ENCODE data around the gene SHC4.
"Not testable (repeated sequence)": the region's sequence is repeated elsewhere in the genome, so short reads cannot be mapped to it uniquely, and the experiment has no call there.

Gene SHC4

DNA sequence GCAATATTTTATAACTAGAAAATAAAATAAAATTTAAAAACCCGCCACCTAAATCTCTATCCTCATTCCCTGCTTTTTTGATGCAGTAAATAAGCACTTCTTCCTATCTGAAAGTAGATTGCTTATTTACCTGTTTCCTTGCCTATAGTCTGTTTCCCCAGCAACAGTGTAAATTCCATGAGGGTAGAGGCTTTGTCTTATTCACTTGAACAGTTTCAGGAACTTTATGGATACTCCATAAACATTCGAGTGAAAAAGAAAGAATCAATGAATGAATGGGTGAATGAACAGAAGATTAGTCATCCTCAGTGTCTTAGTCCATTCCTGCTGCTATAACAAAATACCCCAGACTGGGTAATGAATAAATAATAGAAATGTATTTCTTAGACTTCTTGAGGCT lies 41.7 kb downstream of the SHC4 start:
- no peak for DNase-seq

DNA sequence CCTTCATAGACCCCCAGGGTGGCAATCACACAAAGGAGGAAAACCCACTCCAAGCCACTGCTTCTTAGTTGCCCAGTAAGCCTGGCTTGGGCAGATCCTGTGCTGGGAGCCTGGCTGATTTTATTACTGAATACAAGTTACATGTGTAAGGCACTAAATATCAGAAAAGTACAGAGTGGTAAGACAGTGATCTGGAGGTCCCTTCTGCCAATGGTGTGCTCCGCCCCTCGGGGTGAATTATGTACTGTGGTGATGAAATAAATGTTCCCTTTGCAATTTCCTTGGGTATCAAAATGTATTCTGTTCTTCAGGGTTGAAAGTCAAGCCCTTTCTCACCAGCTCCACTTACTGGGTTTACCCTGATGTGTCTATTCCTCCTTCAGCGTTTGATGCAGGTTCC lies 47.0 kb downstream of the SHC4 start:
- DNase-seq: no peak

DNA sequence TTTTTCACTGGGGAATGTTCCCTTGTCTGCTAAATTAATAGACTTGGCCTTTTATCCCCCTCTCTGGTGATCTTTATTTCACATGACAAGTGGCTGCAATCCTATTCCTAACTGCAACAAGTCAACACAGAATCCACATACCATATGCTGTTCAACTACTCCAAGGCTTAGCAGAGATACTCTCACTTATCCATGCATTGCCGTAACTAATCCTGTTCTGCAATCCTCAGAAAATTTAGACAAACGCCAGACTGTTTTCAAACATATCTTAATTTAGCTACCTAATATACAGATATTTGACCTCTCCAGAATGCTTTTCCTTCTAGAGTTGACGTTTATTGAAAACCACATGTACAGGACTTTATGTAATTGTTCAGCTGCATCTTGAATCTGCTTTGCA lies 47.9 kb downstream of the SHC4 start:
- DNase-seq: no peak

DNA sequence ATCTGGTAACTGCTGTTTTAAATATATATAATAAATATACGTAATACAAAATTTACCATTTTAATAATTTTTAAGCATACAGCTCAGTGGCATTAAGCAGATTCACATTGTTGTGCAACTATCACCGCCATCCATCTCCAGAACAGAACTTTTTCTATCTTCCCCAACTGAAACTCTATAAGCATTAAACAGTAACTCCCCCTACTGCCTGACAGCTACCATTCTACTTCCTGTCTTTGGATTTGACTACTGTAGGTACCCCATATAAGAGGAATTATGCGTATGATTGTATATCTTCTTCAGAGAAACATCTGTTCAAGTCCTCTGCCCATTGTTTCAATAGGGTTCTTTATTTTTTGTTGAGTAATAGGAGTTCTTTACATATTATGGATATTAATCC lies 49.0 kb downstream of the SHC4 start:
- no peak for DNase-seq

DNA sequence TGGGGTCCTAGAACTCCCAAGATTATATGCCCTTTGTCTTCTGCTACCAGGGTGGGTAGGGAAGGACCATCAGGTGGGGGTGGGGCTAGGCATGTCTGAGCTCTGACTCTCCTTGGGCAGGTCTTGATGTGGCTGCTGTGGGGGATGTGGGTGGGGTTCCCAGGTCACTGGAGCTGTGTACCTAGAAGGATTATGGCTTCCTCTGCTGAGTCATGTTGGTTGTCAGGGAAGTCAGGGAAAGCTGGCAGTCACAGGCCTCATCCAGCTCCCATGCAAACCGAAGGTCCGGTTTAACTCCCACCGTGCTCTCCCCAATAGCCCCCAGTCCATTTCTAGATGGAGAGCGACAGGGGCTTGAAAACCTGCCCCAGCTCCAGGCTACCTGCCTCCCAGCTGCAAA lies 50.6 kb downstream of the SHC4 start:
- no peak for DNase-seq

DNA sequence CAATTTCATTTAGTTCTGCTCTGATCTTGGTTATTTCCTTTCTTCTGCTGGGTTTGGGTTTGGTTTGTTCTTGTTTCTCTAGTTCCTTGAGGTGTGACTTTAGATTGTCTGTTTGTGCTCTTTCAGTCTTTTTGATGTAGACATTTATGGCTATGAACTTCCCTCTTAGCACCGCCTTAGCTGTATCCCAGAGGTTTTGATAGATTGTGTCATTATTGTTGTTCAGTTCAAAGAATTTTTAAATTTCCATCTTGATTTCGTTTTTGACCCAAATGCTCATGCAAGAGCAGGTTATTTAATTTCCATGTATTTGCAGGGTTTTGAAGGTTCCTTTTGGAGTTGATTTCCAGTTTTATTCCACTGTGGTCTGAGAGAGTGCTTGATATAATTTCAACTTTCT lies 53.2 kb downstream of the SHC4 start:
- not testable (repeated sequence) for DNase-seq

DNA sequence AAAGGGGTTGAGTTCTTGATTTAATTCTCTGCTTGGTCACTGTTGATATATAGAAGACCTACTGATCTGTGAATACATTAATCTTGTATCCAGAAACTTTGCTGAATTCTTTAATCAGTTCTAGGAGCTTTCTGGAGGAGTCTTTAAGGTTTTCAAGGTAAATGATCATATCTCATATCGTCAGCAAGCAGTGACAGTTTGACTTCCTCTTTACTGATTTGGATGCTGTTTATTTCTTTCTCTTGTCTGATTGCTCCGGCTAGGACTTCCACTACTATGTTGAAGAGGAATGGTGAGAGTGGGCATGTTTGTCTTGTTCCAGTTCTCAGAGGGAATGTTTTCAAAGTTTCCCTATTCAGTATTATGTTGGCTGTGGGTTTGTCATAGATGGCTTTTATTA lies 54.4 kb downstream of the SHC4 start:
- not testable (repeated sequence) for DNase-seq

DNA sequence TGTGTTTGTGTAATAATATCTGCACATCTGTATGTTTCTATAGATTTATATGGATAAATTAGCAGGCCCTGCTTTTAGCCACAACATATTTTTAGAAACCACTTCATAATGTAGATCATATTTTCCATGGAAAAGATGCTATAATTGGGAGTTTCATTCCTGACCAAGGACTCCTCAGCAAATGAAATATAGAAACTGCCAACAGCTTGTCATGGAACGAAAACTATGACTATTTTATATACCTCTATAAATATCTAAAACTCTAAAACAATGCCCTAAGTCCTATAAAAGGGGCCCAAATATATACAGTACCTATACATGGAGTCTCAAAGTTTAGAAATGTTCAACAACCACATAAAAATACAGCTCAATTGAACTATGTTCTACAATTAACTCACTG lies 57.9 kb downstream of the SHC4 start:
- DNase-seq: no peak

DNA sequence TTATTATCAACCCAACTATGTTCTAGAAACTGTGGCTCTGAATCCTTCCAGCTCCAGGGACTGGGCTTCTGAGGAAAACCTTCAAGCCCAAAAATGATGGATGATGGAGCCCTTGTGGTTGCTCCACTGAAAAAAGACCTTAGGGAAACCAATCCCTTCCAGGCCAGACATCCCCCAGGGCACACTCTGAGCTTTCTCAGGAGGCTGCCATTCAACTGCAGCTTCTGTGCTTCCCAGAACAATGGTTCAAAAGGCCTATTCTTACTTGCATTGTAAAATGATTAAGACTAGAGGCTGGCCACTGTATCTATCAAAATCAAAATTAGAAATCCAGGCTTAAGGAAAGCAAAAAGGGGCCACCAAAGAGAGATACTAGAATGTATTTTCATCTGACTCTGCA lies 58.5 kb downstream of the SHC4 start:
- no peak for DNase-seq

DNA sequence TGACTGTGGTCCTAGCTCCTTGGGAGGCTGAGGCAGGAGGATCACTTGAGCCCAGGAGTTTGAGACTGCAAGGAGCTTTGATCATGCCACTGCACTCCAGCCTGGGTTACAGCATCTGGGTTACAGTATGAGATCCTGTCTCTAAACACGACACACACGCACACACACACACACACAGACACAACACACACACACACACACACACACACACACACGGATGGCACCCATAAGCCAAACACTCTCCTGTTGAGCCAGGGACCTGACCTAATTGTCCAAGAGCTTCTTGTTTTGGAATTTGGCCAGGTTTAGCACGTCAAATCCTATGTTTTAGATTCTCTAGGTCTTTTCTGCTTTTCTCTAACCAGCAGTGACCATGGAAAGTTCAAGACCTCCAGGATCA lies 59.0 kb downstream of the SHC4 start:
- DNase-seq: no peak

DNA sequence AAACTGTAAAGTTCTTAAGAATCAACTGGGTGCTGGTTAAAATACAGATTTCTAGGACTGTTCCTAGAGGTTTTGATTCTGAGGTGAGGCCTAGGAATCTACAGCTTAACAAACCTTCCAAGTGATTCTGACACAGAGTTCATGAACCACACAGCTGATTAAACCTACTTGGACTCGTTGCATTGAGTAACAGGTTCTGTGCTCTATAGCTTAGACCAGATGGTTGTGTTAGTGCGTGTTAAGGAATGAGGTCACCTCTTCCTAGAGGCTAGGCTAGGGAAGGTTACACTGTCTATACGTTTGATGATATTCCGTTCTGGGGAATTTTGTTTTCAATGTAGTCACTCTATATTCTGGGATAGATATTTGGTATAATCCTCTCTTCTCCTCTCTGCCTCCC lies 63.9 kb downstream of the SHC4 start:
- no peak for DNase-seq

DNA sequence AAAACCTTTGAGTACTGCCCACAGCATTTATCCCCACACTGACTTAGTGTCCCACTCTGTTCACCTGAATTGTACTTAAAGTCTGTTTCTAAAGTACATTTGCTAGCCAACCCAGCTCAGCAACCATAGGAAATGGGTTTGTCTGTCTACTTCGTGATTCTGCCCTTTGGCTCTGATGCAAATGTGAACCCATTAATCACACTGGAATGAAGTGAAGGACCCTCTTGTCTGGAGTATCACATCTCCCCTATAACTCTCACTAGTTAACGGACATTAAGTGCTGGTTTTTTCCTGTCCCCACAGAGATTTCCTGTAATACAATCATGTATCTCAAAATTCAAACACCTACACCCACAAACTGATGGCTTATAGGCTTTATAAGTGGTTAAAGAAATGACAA lies 65.3 kb downstream of the SHC4 start:
- no peak for DNase-seq

DNA sequence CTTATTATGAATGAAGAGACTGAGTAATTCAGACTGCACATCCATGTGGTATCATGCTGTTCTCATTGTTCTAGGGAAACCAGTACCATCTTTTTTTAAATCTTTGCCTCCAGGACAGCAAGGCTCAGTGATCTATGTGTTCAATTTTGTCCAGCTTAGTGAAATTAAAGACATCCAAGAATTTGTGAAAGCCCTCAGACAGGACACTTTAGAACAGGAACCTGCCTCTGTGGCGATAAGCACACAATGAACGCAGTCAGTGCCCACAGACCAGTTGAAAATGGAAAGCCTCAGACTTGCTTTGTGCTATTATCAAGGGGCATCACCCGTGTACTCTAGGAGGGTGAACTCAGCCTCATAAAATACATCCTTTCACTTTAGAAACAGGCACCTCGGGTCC lies 65.7 kb downstream of the SHC4 start:
- DNase-seq: no peak

DNA sequence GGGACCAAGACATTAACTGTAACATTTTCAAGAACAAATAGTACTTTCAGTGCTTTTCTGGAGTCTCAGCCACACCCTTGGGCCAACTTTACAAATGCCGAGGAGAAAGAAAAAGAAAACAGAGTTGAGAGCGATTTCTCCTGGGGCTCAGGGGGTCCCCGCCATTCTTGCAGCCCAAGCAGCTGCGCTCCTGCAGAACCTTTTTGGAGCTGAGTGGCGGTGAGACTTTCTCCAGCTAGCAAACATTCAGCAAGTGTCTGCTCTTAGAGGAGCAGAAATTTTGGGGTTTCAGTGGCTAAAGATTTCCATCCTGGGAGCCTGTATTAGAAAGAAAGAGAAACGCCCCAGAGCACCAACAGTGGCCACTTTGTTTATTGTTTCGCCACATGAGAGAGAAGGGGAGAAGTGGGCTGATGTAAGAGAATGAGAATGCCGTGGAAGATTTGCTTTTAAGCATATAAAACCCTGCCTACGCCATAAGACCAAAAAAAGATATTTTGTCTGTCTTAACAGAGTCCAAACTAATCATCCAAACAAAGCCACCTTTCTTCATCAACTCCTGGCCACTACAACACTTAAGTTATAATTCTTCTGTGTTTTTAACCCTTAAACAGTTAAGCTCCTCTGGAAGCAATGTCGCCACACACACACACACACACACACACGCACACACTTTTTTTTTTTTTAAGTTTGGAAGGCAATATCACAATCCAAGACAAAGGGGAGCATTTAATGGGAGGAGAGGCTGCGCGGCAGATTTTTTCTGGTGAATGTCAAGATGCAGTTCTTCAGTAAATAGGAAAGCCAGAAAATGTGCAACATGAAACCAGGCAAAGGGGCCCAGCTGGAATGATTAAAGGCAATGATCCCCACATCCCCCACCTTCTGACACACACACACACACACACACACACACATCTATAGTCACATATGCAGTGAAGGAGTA lies 66.6 kb downstream of the SHC4 start:
- DNase-seq: no peak

DNA sequence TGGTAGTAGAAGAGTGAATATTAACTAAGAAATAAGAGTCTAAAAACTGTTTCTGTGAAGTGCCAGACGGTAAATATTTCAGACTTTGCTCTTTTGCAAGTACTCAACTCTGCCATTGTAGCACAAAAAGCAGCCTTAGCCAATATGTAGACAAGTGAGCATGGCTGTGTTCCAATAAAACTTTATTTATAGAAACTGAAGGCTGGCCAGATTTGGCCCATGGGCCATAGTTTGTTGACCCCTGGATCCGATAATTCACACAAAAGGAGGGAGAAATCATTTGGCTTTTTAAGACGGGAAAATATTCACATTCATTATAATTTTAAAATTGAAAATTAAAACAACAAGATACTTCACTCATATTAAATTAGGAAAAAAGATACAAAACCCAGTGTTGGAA lies 70.4 kb downstream of the SHC4 start:
- no peak for DNase-seq

DNA sequence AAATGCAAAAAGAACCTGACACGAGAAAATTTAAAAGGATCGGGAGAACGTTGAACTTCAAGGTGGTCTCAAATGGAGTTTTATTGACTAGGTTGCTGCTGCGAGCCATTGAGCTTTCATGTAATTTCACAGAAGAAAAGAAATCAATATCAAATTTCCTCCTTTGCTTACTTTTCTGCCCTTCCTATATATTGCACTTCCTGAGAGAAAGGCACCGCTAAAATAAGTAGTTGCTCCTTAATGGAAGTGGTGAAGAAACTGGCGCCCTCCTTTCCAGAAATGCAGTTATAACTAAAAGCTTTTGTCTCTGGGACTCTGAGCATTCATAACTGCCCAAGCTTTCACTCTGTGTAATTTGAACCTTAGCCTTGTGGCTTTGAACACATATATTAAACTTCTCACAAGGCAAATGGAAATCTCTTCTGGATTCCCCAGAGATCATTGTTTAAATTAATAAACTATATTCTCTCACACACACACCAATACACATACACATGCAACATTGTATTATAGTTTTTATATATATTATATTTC lies 72.4 kb downstream of the SHC4 start:
- DNase-seq: no peak

DNA sequence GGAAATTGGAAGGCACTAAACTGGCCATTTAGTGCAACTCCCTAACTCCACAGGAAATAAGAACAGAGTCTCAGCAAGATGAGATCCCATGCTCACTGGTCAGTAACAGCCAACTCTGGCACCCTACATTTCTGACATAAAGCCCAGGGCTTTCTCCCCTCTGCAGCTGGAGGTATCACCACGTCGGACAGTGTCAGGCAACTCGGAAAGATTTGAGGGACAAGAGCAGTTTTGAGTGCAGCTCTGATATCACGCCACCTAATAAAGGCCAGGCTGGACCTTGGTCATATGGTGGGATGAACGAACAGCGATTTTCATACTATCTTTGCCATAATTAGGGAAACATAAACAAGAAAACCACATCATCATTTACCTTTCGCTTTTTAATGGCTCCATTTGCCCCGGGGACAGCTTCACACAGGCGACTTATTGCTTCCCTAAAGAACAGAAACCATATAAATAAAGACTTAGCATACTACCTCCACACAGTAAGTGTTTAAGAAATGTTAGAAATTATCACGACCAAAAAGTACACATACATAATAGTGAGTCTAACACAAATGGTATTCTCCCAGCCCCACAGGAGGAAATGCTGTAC lies 73.2 kb downstream of the SHC4 start:
- DNase-seq: no peak

DNA sequence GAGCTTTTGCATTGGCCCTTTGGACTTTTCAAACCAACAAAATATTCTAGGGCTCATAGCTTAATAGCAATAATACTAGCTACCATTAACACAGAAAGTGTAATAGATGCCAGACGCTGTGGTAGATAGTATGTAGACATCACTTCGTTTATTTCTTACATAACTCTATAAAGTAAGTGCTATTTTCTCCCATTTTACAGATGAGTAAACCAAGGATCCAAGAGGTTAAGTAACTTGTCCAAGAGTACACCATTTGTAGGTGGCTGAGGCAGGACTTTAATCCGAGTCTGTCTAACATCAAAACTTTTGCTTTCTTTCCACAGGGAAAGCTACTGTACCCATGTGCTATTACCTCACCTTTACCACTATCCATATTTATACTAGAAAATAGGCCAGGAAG lies 73.8 kb downstream of the SHC4 start:
- no peak for DNase-seq

DNA sequence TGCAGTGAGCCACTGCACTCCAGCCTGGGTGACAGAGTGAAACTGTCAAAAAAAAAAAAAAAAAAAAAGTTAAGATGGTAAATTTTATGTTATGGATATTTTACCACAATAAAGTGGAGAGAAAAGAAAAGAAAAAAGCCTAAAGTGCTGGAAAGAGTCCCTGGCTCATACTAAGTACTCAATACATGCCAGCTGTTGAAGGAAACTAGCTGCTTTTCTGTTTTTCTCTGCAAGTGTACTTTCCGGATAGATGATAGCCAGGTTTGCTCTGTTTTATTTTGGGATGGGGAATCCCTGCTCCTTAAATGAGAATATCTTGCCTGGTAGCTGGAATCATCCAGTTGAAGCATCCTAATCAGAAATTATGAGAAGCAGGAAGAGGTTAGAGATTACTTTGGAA lies 74.9 kb downstream of the SHC4 start:
- no peak for DNase-seq

DNA sequence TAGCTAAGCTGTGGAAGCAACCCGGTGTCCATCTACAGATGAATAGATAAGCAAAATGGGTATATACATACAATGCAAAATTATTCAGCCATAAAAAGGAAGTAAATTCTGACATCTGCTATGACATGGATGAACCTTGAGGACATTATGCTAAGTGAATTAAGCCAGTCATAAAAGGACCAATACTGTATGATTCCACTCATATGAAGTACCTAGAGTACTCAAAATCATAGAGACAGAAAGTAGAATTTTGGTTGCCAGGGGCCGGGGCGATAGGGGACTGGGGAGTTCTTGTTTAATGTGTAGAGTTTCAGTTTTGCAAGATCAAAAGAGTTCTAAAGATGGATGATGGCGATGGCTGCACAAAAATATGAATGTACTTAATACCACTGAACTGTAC lies 75.5 kb downstream of the SHC4 start:
- DNase-seq: no peak

DNA sequence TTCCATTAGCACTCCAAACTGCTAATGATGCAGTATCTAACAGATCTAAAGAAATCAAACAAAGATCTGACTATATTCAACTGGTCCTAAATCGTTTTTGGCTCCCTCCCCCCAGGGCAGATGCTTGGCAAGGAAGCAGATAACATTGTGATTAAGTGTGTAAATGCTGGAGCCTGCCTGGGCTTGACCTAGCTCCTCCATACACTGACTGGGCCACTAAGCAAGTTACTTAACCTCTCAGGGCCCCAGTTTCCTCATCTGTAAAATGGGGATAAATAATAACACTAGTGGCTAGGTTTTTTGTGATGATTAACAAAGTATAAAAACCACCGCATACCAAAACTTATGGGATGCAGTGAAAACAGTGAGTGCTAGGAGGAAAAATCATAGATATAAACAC lies 76.6 kb downstream of the SHC4 start:
- no peak for DNase-seq

DNA sequence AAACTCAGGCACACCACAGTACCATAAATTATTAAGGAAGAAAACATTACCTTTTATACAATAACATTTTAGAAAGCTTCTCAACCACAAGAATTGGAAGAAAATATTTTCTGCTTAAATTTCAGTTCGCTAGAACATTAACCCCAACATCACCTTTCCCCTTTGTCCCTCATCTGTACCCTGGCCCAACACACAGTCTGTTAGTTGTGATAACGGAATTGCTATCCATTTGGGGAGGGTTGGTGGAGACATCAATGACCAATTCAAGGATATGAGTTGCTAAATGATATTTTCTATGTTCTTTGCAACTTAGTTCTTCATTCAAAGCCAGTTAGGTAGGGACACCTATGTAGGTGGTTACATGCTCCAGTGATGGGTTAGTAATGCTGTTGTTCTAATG lies 80.0 kb downstream of the SHC4 start:
- DNase-seq: no peak

DNA sequence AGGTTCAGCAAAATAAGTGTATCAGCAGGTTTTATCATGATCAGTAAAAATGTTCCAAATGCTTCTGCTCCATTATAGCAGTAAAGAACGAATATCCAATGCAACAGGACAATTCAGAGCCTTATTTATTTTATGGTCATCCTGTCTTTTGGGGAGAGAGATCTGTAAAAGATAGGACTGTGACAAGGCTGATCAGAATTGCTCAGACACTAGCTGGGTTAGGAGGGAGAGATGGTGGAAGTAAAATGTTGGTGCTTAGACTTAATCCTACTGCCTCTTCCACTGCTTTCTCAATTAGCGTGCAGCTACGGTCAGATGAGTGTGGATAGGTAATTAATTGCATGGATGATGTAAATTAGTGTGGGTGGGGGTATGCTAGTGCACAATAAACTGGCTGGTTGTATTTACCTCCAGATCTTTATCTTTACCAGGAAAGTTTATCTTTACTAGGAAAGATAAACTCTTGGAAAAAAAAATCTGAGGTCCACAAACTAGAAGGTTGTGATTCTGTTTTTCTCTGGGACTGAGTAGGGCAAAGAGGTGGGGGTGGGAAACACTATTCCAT lies 83.6 kb downstream of the SHC4 start:
- DNase-seq: no peak
